ENCODE data around the gene NR4A3. TPM values are rescaled to one million over a fixed set of nuclear protein-coding genes. Genes with fewer than 3 reads are reported as not detected.

NR4A3 gene
- total RNA-seq, 4 donors from 2014 or later = 0.64 to 5.9 (median 2.9) TPM

DNA sequence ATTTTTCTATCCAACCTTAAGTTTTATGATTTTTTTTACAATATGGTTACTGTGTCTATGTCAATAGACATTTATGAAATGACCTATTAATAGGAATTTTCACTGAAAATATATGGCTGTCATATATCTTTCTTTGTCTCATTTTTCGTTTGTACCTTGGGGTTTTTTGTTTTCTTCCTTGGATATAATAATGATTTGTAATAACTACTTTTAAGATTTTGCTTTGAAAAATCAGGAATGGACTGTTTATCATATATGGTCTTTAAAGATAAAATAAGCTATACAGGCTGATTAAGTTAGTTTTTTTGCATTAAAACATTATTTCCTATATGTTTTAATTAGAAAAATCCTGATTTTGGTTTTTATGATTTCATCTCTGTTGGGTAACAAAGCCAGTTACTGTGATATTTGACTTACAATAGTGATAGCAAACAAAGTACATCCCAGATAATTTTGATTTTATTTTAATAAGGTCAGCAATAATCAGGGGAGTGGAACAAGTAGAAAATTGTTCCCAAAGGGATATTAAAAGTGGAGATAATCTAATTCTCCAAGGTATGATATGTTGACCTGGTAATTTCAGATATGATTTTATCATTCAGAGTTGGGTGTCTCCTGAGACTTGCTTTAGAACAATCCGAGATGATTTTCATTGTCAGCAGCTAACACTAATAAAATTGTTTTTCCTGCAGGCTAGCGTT is 10.3 kb downstream of the NR4A3 start:
- Histone ChIP-seq H3K9me3 (no peaks in the 10 kb centered on the region), H3K4me1 (peaks cover 3% of the 10 kb centered on the region), H3K27me3 (peaks cover 37% of the 10 kb centered on the region), H3K36me3 (no peaks in the 10 kb centered on the region), H3K4me3 (no peak overlapping the region), H3K27ac (no peak overlapping the region)
- TF ChIP-seq, protein P1, sequence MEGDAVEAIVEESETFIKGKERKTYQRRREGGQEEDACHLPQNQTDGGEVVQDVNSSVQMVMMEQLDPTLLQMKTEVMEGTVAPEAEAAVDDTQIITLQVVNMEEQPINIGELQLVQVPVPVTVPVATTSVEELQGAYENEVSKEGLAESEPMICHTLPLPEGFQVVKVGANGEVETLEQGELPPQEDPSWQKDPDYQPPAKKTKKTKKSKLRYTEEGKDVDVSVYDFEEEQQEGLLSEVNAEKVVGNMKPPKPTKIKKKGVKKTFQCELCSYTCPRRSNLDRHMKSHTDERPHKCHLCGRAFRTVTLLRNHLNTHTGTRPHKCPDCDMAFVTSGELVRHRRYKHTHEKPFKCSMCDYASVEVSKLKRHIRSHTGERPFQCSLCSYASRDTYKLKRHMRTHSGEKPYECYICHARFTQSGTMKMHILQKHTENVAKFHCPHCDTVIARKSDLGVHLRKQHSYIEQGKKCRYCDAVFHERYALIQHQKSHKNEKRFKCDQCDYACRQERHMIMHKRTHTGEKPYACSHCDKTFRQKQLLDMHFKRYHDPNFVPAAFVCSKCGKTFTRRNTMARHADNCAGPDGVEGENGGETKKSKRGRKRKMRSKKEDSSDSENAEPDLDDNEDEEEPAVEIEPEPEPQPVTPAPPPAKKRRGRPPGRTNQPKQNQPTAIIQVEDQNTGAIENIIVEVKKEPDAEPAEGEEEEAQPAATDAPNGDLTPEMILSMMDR (IDR thresholded peaks at IDR 0.05) = no peak
- no peak for TF ChIP-seq POLR2A (IDR thresholded peaks at IDR 0.05)
- TF ChIP-seq POLR2AphosphoS5 (IDR thresholded peaks at IDR 0.05) = no peak
- no peak for TF ChIP-seq EP300 (IDR thresholded peaks at IDR 0.05)
- DNase-seq (ENCODE audit: low spot score in 2 of 2) = no peak
- WGBS = 80% methylated on average over 3 of the region's 3 CpGs

DNA sequence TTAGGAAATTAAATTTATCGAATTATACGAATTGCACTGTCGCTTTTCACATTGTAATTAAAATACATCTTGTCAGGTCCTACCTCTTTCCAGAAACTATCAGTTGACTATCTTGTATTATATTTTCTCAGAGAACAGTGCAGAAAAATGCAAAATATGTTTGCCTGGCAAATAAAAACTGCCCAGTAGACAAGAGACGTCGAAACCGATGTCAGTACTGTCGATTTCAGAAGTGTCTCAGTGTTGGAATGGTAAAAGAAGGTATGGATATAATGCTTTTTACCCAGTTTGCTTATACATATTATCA is 10.8 kb downstream of the NR4A3 start:
- H3K36me3 ChIP-seq = no peaks in the 10 kb centered on the region
- no peak overlapping the region for H3K4me3 ChIP-seq
- TF ChIP-seq POLR2AphosphoS5 (IDR thresholded peaks at IDR 0.05) (no peak), EP300 (IDR thresholded peaks at IDR 0.05) (no peak), POLR2A (IDR thresholded peaks at IDR 0.05) (no peak)
- TF ChIP-seq, protein P1 (IDR thresholded peaks at IDR 0.05) = no peak
- no peak for DNase-seq (ENCODE audit: low spot score in 2 of 2)
- H3K27me3 ChIP-seq = peaks cover 33% of the 10 kb centered on the region
- no peak overlapping the region for H3K27ac ChIP-seq
- 94% methylated on average over 7 of the region's 7 CpGs for WGBS
- H3K9me3 ChIP-seq = no peaks in the 10 kb centered on the region
- H3K4me1 ChIP-seq = peaks cover 3% of the 10 kb centered on the region

DNA sequence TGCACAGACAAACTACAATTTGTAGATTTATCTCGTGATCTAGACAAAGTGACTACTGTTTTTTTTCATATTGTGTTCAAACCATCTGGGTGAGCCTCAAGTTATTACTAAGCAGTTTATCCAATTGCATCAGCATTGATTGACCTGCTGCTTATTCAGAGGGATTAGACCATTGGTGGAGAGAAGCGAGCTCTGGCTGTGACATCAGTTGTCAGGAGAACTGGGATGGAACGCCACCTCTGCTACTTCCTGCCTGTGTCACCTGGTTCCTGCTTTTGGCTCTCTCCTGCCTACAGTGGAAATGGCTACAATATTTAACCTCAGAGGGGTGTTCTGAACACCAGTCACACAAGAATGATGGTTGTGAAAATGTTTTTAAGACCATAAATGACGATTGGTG is 12.1 kb downstream of the NR4A3 start:
- WGBS = 93% methylated on average over 4 of the region's 4 CpGs
- H3K27me3 ChIP-seq = peaks cover 21% of the 10 kb centered on the region
- no peak overlapping the region for H3K27ac ChIP-seq
- H3K4me3 ChIP-seq = no peak overlapping the region
- no peaks in the 10 kb centered on the region for H3K4me1 ChIP-seq
- H3K36me3 ChIP-seq = no peaks in the 10 kb centered on the region
- no peak for DNase-seq (ENCODE audit: low spot score in 2 of 2)
- H3K9me3 ChIP-seq = no peaks in the 10 kb centered on the region
- TF ChIP-seq POLR2AphosphoS5 (IDR thresholded peaks at IDR 0.05) (no peak), EP300 (IDR thresholded peaks at IDR 0.05) (no peak), POLR2A (IDR thresholded peaks at IDR 0.05) (no peak)
- TF ChIP-seq, protein P1 (IDR thresholded peaks at IDR 0.05) = no peak

DNA sequence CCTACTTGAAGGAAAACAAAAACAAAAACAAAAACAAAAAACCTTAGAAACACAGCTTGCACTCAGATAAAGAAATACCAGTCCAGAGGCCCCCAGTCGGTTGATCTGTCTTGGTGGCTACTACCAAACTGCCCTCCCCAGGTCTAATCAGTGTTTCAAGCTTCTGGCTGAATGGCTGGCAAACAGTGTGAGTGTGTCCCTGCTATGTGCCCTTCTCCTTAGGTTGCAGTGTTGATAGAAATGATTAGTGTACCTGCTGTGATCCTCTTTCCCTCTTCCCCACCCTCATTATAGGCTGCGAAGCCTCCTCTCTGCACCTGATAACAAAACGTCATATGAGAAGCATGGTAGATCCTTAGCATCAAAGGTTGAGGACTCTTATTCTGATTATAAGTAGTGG is 12.8 kb downstream of the NR4A3 start:
- Histone ChIP-seq H3K4me3 (no peak overlapping the region), H3K27me3 (peaks cover 14% of the 10 kb centered on the region), H3K9me3 (no peaks in the 10 kb centered on the region), H3K4me1 (no peaks in the 10 kb centered on the region), H3K36me3 (no peaks in the 10 kb centered on the region), H3K27ac (no peak overlapping the region)
- DNase-seq (ENCODE audit: low spot score in 2 of 2) = no peak
- WGBS = 99% methylated on average over 3 of the region's 3 CpGs
- no peak for TF ChIP-seq POLR2AphosphoS5 (IDR thresholded peaks at IDR 0.05)
- TF ChIP-seq EP300 (IDR thresholded peaks at IDR 0.05) = no peak
- TF ChIP-seq POLR2A (IDR thresholded peaks at IDR 0.05) = no peak
- TF ChIP-seq, protein P1 (IDR thresholded peaks at IDR 0.05) = no peak

DNA sequence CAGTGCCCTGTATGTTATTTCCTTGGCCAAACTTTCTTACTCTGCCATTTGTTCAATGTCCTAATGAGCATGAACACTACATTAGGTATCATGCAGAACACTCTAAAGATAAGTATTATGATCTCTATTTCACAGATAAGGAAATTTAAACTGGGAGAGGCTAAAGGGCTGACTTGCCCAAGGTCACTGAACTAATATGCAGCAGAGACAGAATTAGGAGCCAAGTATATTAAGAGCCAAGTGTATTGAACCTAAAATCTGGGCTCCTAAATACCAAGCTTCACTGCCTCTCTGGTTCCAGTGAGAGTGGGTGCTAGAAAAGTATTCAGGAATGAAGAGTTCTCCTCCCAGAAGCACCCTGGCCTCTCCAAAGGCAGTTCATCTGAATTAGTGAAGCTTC is 13.5 kb downstream of the NR4A3 start:
- H3K27ac ChIP-seq = no peak overlapping the region
- peaks cover 7% of the 10 kb centered on the region for H3K27me3 ChIP-seq
- TF ChIP-seq EP300 (IDR thresholded peaks at IDR 0.05) (no peak), POLR2A (IDR thresholded peaks at IDR 0.05) (no peak)
- TF ChIP-seq, protein P1 (IDR thresholded peaks at IDR 0.05) = no peak
- H3K36me3 ChIP-seq = no peaks in the 10 kb centered on the region
- no peak overlapping the region for H3K4me3 ChIP-seq
- H3K4me1 ChIP-seq = no peaks in the 10 kb centered on the region
- no peaks in the 10 kb centered on the region for H3K9me3 ChIP-seq
- DNase-seq (ENCODE audit: low spot score in 2 of 2) = no peak
